Activated gamma-delta T cell treated with anti-CD3 and anti-CD28 coated beads, Interleukin-2, amount 50 U/mL, for 16 hours (primary cell): ENCODE data around the gene RNF150.

Source experiments
- DNase-seq: peaks from one replicate; pipeline ENCODE4 v3.0.0-alpha.2; 2020; ENCODE audit warnings: low read depth

RNF150 gene

GRCh38 chr4:141131723-141132071 lies 1.6 kb downstream of the RNF150 start:
- no peak for DNase-seq

GRCh38 chr4:141130947-141131605 lies 2.2 kb downstream of the RNF150 start:
- no peak for DNase-seq

GRCh38 chr4:141127884-141128283 lies 5.4 kb downstream of the RNF150 start:
- no peak for DNase-seq

- no peak for DNase-seq
Measured at GRCh38 chr4:141126769-141127168, 6.5 kb downstream of the RNF150 start.

GRCh38 chr4:141124224-141124623 lies 9.0 kb downstream of the RNF150 start:
- no peak for DNase-seq

GRCh38 chr4:141121768-141122454 lies 11.4 kb downstream of the RNF150 start:
- DNase-seq = no peak

- DNase-seq = no peak
Measured at GRCh38 chr4:141121101-141121500, 12.2 kb downstream of the RNF150 start.

- no peak for DNase-seq
Measured at GRCh38 chr4:141120036-141120593, 13.2 kb downstream of the RNF150 start.

- no peak for DNase-seq
Measured at GRCh38 chr4:141119071-141119470, 14.2 kb downstream of the RNF150 start.

GRCh38 chr4:141118381-141118780 lies 14.9 kb downstream of the RNF150 start:
- no peak for DNase-seq

GRCh38 chr4:141117935-141118334 lies 15.3 kb downstream of the RNF150 start:
- DNase-seq = no peak

- no peak for DNase-seq
Measured at GRCh38 chr4:141109983-141110382, 23.3 kb downstream of the RNF150 start.

- DNase-seq = no peak
Measured at GRCh38 chr4:141107927-141108326, 25.3 kb downstream of the RNF150 start.

- no peak for DNase-seq
Measured at GRCh38 chr4:141102367-141102766, 30.9 kb downstream of the RNF150 start.

GRCh38 chr4:141101511-141101910 lies 31.8 kb downstream of the RNF150 start:
- DNase-seq = no peak

- no peak for DNase-seq
Measured at GRCh38 chr4:141099326-141099725, 33.9 kb downstream of the RNF150 start.

GRCh38 chr4:141098163-141098562 lies 35.1 kb downstream of the RNF150 start:
- DNase-seq = no peak

- no peak for DNase-seq
Measured at GRCh38 chr4:141090473-141090872, 42.8 kb downstream of the RNF150 start.

GRCh38 chr4:141081921-141082395 lies 51.3 kb downstream of the RNF150 start:
- no peak for DNase-seq

- no peak for DNase-seq
Measured at GRCh38 chr4:141080668-141081067, 52.6 kb downstream of the RNF150 start.

GRCh38 chr4:141079393-141079930 lies 53.8 kb downstream of the RNF150 start:
- DNase-seq = no peak

- DNase-seq = no peak
Measured at GRCh38 chr4:141078871-141079270, 54.4 kb downstream of the RNF150 start.

GRCh38 chr4:141077611-141078225 lies 55.6 kb downstream of the RNF150 start:
- DNase-seq = no peak
